Urothelium cell line (cell line): ENCODE data around the gene SCYGR5.
"Not testable (repeated sequence)": the region's sequence is repeated elsewhere in the genome, so short reads cannot be mapped to it uniquely, and the experiment has no call there.

Source experiments
- DNase-seq: peaks from one replicate; pipeline ENCODE4 v3.0.0; 2011; ENCODE audit warnings: low spot score, mixed read lengths
- FAIRE-seq: peaks from 2 replicates; lab custom pipeline; 2011; peaks lifted over from hg19 to GRCh38; lab: Jason Lieb, UNC

The SCYGR5 gene, protein sequence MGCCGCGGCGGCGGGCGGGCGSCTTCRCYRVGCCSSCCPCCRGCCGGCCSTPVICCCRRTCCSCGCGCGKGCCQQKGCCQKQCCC

DNA sequence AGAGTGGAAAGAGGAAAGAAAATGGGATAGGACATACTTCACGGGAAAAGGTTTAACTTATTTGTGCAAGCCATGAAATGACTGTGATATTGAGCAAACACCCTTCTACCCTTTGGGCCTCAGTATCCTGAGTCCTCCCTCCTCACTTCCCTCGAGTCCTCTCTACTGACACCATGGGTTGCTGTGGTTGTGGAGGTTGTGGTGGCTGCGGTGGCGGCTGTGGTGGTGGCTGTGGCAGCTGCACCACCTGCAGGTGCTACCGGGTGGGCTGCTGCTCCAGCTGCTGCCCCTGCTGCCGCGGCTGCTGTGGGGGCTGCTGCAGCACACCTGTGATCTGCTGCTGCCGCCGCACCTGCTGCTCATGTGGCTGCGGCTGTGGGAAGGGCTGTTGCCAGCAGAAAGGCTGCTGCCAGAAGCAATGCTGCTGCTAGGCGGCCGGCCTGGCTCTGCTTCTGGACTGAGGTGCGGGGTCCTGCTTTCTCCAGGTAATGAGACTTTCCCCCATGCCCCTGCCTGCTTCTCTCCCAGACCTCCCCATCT is at the start of gene SCYGR5:
Gene SCYGR5 (plus strand): TSS at position 174 of the 540 bp plus-strand sequence. CDS start 0 bp downstream, at position 174.
- not testable (repeated sequence) for FAIRE-seq, DNase-seq

DNA sequence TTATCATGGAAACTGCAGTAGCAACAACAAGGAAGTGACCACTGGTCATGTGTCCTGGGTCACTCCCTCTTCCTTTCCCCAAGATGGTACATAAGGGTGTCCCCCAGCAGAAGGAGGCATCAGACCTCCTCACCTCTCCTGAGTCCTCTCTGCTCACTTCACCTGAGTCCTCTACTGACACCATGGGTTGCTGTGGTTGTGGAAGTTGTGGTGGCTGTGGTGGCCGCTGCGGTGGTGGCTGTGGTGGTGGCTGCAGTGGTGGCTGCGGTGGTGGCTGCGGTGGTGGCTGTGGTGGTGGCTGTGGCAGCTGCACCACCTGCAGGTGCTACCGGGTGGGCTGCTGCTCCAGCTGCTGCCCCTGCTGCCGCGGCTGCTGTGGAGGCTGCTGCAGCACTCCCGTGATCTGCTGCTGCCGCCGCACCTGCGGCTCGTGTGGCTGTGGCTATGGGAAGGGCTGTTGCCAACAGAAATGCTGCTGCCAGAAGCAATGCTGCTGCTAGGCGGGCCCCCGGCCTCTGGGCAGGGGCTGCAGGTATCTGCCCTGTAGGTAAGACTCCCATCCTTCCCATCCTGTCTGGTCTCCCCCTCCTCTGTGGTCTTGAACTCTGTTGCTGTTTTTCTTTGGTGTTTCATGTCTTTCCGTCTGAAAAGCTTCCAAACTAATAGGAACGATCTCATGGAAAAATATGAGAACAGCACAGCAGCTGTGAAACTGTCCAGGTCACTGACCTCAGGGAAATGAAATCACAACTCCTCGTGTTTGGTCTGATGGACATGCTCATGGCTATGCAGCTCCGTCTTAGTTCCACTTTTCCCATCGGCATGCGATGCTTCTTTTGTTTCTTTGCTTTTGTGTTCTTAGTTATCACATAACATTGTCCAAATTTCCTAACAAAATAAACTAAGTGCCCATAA is 49.0 kb upstream of the SCYGR5 start, which contains the start of gene SCYGR4:
Gene SCYGR4 (plus strand): TSS at position 183 of the 915 bp plus-strand sequence. CDS start 0 bp downstream, at position 183.
- FAIRE-seq (no peak), DNase-seq (no peak)

DNA sequence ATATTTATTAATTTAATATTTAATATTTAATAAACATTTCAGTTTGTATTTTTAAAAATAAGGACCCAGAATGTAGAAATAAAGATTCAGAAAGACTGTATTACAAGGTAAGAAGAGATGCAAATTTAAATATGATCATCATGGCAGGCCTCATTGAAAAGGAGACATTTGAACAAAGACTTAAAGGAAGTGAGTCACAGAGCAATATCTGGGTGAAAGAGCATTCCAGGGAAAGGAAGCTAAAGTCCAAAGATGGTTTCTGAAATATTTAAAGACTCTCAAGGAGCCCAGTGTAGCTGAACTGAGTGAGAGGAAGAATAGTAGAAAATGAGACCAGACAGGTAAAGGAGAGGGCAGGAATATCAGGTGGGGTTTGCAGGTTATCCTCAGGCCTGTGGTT is 43.4 kb upstream of the SCYGR5 start:
- DNase-seq (peak; percentile 25), FAIRE-seq (no peak)

DNA sequence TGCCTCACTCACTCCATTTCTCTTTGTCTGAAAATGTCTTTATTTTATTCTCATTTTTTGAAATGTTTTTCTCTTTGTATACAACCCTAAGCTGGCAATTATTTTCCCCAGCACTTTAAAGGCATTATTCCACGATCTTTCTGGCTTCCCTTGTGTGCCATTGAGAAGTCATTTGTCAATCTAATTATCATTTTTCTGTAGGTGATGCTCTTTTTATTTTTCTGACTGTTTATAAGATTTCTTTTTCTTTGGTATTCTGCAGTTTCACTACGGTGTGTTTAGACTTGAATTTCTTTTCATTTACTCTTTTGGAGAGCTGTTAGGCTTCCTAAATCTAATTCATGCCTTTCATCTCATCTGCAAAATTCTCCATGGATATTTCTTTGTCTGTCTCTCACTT is 41.2 kb upstream of the SCYGR5 start:
- FAIRE-seq (no peak), DNase-seq (no peak)

DNA sequence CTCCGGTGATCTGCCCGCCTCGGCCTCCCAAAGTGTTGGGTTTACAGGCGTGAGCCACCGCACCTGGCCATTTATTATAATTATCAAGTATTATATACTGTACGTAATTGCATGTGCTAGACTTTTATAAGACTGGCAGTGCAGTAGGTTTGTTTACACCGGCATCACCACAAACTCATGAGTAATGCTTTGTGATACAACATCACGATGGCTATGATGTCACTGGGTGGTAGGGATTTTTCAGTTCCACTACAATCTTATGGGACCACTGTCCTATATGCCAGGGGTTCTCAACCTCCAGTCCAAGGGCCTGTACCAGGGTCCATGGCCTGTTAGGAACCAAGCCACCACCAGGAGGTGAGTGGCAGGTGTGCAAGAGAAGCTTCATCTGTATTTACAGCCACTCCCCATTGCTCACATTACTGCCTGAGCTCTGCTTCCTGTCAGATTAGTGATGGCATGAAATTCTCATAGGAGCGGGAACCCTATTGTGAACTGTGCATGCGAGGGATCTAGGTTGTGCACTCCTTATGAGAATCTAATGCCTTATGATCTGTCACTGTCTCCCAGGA is 39.9 kb upstream of the SCYGR5 start:
- FAIRE-seq (peak; percentile 82), DNase-seq (no peak)

DNA sequence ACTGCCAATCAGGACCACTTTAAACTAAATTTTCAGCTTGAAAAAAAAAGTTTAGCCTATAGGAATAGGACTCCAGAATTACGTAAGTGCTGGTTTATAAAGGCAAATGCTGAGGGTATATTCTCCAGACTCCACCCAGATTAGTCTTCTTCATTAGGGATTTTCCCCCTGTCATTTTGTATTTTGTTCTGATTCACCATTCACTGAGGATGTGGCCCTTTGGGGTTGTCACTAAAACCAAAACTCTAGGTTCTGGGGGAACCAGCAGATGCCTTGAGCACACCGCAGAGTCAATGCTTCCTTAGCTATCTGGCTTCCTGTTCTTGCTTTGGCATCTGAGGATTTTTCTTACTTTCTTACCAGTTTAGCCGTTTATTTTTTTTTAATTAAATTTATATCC is 38.8 kb upstream of the SCYGR5 start:
- DNase-seq (no peak), FAIRE-seq (no peak)

DNA sequence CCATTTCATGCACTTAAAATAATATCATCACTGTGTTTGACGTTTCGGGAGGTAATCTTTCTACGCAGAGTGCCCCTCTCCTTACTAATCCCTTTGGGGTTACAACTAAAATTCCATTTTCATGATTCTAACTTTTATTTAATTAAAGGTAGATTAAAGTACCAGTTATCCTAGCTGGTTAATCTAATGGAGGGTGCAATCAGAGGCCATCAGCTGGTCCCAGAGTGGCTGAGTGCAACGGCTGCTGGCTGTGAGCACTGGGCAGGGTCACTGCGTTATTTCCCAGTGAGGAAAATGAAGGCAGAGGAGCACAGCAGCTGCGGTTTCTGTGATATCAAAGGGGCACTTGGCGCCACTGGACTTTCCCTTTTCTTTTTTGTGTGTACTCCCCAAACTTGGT is 37.2 kb upstream of the SCYGR5 start:
- FAIRE-seq (no peak), DNase-seq (no peak)

DNA sequence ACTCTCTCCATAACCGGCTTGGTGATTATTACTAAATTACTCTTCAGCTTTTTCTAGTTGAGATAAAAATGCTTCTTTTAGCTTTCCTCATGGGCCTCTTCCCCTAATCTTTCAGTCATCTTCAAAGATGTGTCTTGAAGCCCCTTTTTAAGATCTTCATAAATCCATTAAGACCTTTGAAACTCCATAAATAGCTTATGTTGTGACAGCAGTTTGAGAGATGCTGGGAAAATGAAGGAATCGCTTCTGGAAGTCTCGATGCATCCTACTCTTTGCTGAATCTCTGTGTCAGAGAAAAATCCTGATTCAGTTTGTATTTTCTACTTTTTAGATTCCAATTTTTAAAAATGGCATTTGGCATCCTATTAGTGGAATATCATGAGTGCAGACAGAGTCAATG is 36.3 kb upstream of the SCYGR5 start:
- DNase-seq (no peak), FAIRE-seq (no peak)

DNA sequence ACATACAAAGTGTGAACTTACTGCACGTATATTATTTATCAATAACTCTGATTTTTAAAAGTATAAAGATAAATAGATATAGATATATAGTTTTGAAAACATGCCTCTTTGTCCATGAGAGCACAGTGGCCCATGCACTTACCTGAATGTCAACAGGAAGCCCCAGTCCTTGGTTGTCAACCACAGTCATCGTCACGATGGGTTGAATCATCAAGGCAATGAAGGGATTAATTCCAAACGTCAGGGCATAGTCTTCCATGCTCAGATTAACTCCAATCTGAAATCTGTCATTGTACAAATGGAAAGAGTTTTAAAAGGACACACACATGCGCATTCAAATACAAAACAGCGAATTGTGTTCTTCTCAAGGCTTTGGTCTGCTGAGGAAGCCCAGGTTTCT is 33.8 kb upstream of the SCYGR5 start:
- no peak for FAIRE-seq

DNA sequence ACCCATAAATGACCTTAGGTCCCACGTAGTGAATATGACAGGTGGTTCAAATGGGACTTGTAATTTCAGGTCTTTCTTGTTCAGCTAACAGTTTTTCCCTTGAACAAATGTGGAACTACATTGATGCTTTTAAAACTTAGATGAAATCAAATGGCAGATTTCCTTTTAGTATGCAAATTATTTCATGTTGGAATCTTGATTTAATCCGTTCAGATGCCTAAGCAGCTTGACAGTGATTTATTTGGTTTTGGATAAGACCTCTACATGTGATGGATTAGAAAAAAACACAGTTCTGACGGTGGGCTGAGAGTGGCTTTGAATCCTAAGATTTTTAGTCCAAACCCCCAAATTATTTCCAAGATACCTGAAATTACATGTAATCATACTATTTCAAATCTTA is 32.4 kb upstream of the SCYGR5 start:
- DNase-seq, result no peak
- FAIRE-seq, result no peak

More for the DNA sequence above, 33.8 kb upstream of the SCYGR5 start:
- no peak for DNase-seq

DNA sequence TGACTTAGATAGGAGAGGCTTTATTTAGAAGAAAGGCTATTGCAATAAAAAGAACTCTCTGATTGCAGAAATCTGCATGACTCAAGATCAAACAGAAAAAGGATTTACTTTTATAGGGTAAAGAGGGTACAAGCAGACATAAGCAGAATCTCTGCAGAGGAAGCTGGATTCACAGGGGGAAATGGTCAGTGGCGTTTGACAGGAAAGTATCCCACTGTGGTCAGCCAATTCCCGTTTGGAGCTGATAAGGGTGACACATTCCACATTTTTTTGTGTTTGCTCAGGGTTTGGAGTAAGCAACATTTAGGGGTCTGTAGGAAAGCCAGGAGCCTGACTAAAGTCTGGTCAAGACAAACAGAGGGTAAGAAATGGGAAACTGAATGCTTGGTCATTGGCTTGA is 23.9 kb upstream of the SCYGR5 start:
- FAIRE-seq (no peak), DNase-seq (no peak)

DNA sequence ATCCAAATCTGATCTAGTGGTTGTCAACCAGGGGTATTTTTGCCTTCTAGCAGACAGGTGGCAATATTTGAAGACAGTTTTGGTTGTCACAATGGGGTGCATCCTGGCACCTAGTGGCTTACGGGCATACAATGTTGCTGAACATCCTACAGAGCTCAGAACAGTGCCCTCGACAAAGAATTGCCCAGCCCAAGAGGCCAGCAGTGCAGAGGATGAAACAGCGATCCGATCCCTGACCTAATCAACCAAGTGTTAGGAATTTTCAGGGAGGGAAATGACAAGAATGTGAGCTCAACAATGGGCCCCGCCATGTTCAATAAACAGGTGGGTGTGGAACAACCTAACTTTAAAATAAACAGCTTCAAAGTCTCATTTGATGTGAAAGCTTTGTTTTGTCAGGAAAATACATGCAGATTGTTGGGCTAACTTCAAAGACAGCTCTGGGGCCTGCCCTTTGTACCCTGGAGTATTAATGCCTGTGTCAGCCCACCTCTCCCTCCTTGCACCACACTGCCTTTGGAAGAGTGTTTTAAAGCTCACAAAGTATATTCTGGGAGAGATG is 22.5 kb upstream of the SCYGR5 start:
- no peak for DNase-seq
- FAIRE-seq, result no peak

DNA sequence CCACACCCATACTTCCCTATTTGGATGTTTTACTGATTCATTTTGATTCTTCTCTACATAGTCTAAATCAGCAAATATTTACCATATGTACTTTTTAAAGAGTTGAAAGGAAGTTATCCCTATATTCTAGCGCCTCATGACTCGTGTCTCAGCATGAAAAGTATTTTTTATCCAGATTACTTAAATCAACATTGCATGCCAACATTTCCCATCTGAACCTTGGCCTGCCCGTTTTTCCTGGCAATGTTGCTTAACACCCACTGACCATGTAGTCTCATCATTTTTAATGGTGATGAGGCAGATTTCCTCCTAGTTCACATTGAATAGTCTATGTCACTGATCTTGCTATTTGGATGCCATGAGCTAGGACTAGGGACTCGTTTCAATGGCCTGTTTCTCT is 13.2 kb upstream of the SCYGR5 start:
- FAIRE-seq, result no peak

DNA sequence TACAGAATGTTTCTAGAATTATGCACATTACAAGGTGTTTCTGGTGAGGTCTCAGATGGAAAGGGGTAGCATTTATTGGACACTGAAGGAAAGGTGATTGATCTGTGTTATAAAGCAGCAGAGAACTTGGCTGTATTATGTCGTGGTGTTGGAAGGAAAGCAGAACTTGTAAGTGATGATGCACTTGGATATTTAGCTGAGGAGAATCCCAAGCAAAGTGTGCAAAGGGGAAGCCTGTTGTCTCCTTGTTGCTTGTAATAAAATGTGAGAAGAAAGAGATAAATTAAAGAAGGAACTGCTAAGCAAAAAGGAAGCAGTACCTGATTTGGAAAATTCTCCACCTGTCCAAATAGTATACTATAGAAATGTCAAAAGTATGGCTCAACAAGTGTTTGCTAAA is 12.2 kb upstream of the SCYGR5 start:
- DNase-seq (no peak), FAIRE-seq (no peak)

More for the DNA sequence above, 13.2 kb upstream of the SCYGR5 start:
- no peak for DNase-seq

DNA sequence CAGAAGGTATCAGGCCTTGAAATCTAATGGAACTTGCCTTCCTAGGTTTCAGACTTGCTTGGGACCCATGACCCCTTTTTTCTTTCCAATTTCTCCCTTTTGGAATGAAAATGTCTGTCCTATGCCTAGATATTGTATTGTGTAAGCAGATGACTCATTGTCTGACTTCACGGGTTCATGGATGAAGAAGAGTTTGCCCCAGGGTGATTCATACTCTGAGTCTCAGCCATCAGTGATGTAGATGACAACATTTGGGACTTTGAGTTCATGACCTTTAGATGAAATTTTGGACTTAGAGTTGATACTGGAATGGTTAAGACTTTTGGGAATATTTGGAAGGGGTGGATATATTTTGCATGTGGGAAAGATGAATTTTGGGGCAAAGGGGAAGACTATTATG is 11.2 kb upstream of the SCYGR5 start:
- FAIRE-seq (no peak), DNase-seq (peak; percentile 83)

DNA sequence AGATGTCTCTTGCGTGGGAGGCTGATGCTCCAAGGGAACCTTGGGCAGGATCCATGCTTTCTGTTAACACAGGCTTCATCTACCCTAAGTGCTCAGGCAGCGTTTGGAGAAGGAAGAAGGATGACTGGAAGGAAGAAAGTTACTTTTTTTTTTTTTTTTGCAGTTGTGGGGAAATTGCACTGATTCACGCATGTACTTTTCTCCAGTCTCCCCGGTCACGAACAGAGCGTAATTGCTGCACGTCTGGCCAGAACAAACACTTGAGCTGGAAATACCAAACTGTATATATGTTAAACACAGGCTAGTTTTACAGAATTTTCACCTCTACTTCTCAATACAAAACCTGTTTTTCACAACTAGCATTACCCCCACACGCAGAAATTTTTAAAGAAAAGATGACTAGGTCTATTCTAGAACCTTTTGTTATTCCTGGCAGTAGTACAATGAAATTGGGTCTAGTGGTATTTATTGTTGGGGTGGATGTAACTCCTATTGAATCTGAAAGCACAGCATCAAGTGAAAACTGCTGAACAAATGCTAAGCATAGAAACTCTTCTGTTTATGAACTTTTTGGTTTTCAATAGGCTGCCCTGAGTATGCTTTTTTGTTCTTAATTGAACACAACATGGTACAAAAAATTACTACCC is 9.3 kb upstream of the SCYGR5 start:
- DNase-seq, result no peak
- FAIRE-seq, result no peak

DNA sequence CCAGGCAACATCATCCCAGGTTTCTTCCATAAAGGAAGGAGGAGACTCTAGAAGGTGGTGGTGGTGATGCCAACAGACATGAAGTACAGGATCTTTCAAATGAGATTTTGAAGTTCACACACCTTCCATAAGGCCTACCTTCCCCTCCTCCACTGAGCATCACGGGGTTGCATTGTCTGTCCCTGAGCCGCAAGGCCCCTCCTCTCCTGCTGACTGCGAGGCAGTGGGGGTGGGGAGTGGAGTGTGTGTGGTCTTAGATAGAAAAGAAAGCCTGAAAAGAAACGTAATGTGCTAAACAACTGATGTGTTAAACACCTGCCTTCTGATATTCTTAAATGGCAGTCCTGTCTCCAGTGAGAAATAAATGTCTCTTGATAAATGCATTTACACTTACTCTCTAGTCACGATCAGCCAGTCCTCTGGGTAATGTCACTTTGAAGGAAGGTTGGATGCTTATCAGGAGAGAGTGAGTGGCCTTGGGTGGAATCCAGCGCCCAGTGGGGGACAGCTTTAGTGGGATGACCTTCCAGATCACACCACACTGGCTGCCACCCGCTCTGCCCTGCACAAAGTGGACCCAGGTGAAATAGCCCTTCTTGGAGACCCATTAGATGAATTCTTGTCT is 5.5 kb upstream of the SCYGR5 start:
- DNase-seq (no peak), FAIRE-seq (peak; percentile 44)

DNA sequence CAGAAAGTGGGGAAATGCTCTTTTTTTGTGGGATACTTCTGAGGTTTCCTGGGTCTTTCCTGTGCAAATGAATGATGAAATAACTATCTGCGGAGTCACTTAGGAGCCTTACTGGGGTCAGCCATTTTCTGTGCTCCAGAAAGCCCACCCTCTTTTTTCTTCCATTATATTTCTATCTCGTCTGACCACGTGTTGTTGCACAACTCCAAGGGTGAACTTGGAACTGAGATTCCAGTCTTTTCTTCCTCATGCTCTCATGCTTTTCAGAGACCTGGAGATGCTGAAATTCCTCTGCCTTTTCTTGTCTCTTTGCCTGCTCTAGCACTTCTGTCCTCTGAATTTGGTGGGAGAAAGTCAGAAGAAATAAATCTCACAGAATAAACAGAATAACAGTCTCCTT is 4.8 kb upstream of the SCYGR5 start:
- DNase-seq (no peak), FAIRE-seq (no peak)

DNA sequence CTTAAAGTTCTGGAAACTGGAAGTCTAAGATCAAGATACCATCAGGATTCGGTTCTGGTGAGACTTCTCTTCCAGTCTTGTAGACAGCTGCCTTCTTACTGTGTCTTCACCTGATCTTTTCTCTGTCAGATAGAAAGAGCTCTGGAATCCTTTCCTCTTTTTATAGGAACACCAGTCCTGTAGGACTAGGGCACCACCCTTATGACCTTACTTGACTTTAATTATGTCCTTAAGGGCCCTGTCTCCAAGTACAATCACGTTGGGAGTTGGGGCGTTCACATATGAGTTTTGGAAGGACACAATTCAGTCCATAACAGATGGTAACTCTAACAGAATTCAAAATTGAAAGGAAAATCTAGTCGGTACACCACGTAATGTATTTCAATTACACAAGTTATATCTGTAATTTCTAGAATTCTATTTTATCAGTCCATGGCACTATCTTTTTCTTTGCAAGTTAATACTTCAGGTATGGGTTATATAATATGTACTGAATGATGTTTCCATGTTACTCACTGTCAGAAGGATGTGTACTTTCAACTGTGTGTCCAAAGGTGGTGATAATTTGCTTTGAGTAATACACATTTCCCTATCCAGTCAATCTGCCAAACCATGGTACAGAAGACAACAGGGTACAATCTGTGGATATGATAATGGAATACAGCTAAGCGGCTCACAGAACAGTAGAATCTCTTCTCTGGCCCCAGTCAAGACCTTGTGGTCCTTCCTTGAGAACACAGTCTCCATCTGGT is 1.2 kb upstream of the SCYGR5 start:
- no peak for DNase-seq
- no peak for FAIRE-seq
